Activated CD8-positive, alpha-beta T cell treated with anti-CD3 and anti-CD28 coated beads, Interleukin-2, amount 10 ng/mL, durations not matched to agents 7 days and 5 days (primary cell): Measurements from ENCODE around the gene RSRC1. TPM values are rescaled to one million over a fixed set of nuclear protein-coding genes. Genes with fewer than 3 reads are reported as not detected.

Experiments
- ATAC-seq: fragments of 150-1000 bp; cut with Tn5 transposase; one replicate; pipeline ENCODE4 v1.10.0; 2021; ENCODE audit warnings: moderate library complexity
- CTCF ChIA-PET: fragments of 350-600 bp; sonication (Branson Sonifier 250); formaldehyde crosslinking; loops from one replicate; lab custom pipeline; 2021; ENCODE audit warnings: antibody characterized with exemption; lab: Charles Lee
- POLR2A ChIA-PET: fragments of 350-600 bp; sonication (Branson Sonifier 250); formaldehyde crosslinking; loops from one replicate; lab custom pipeline; 2021; ENCODE audit warnings: antibody characterized with exemption; lab: Charles Lee
- DNase-seq: peaks from one replicate; pipeline ENCODE4 v3.0.0-alpha.2; 2020
- H3K27ac Mint-ChIP-seq: one replicate; pipeline ENCODE4 v1.8.0; 2021; ENCODE audit warnings: mild to moderate bottlenecking, mixed read lengths
- H3K27me3 Mint-ChIP-seq: one replicate; pipeline ENCODE4 v1.8.0; 2021; ENCODE audit warnings: low read depth, mixed read lengths
- H3K36me3 Mint-ChIP-seq: one replicate; pipeline ENCODE4 v1.8.0; 2021; ENCODE audit warnings: low read depth, mixed read lengths
- H3K4me1 Mint-ChIP-seq: one replicate; pipeline ENCODE4 v1.8.0; 2021; ENCODE audit warnings: low read depth, mixed read lengths
- H3K4me3 Mint-ChIP-seq: one replicate; pipeline ENCODE4 v1.8.0; 2021; ENCODE audit warnings: mild to moderate bottlenecking, mixed read lengths
- H3K9me3 Mint-ChIP-seq: one replicate; pipeline ENCODE4 v1.8.0; 2022; ENCODE audit warnings: mixed read lengths; ENCODE audit not compliant: insufficient read depth
- total RNA-seq, 2 experiments: library from RNA; stranded (reverse); gene quantifications; one replicate each; pipeline ENCODE4 v1.2.3, GENCODE V29; 2021

RSRC1 gene
- total RNA-seq, 2 experiments from 2014 or later = 44.9 to 47.9 TPM

DNA sequence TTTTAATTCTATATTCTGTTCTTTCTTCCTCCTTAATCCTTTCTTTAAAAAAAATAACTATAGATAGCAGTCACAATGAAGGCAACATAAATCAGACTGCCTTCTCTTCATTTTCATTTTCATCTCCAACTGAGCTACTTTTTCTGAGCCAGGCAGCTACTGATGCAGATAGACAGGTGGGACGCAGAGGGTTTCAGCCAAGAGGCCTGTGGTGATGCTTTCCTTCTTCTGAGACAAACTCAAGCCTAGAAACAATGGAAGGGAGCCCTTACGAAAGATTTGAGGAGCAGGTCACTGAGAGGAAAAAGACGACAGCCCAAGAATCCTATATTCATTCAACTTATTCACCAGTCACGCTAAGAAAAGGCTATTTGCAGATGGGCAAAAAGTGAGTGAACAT lies 241.1 kb downstream of the RSRC1 start:
- peaks cover 1% of the 10 kb centered on the region for H3K4me1 Mint-ChIP-seq
- DNase-seq (no peak), ATAC-seq (no peak)
- H3K9me3 Mint-ChIP-seq = peaks cover 8% of the 10 kb centered on the region
- no peaks in the 10 kb centered on the region for H3K27me3 Mint-ChIP-seq
- H3K4me3 Mint-ChIP-seq = no peak overlapping the region
- no peak overlapping the region for H3K27ac Mint-ChIP-seq
- no peaks in the 10 kb centered on the region for H3K36me3 Mint-ChIP-seq
- ChIA-PET POLR2A (no interaction called here), CTCF (no interaction called here)

DNA sequence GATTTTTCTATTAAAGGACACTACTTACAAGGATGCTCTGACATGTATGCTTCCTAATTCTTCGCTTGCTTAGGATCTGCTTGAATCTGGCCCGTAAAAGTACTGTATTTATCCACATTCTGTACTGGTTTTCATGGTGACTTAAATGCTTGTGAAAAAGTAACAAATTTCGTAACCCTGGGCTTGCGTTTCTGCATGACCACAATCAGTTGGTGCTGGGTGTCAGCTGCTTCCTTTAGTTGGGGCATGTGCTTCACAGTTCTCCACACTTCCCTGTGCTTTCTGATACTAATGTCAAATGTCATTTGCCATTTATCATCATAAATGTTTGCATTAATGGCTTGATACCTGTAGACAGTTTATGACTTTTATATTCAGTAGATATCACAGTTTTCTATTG lies 242.7 kb downstream of the RSRC1 start:
- Mint-ChIP-seq H3K27ac (no peak overlapping the region), H3K27me3 (no peaks in the 10 kb centered on the region), H3K36me3 (no peaks in the 10 kb centered on the region), H3K4me3 (no peak overlapping the region), H3K4me1 (peaks cover 1% of the 10 kb centered on the region), H3K9me3 (peaks cover 4% of the 10 kb centered on the region)
- CTCF ChIA-PET = no interaction called here
- POLR2A ChIA-PET = interaction anchor here (0.6 kb wide), 1 partner anchor 64 kb away, joined by 3 read pairs; no protein-coding TSS in a partner anchor
- no peak for ATAC-seq
- DNase-seq = no peak

DNA sequence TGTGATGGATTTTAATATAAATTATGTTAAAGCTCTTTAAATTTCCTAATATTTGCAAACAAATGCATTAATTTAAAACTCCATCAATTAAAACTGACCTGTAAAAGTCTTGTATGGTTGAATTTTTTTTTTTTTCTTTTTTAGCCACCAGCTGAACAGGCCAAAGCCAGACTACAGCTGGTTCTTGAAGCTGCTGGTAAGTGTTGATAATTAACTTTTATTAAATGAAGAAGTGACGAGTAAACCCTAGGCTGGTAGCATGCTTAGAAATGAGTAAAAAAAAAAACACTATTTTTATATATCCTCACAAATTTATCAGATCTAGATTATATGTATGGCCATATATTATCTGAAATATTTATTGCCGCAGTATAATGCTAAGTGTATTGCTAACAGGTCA lies 244.8 kb downstream of the RSRC1 start:
- ATAC-seq = no peak
- Mint-ChIP-seq H3K4me3 (no peak overlapping the region), H3K9me3 (peaks cover 9% of the 10 kb centered on the region), H3K27me3 (no peaks in the 10 kb centered on the region), H3K27ac (no peak overlapping the region), H3K36me3 (peaks cover 5% of the 10 kb centered on the region), H3K4me1 (peaks cover 1% of the 10 kb centered on the region)
- DNase-seq = no peak
- POLR2A ChIA-PET = no interaction called here
- CTCF ChIA-PET = no interaction called here

DNA sequence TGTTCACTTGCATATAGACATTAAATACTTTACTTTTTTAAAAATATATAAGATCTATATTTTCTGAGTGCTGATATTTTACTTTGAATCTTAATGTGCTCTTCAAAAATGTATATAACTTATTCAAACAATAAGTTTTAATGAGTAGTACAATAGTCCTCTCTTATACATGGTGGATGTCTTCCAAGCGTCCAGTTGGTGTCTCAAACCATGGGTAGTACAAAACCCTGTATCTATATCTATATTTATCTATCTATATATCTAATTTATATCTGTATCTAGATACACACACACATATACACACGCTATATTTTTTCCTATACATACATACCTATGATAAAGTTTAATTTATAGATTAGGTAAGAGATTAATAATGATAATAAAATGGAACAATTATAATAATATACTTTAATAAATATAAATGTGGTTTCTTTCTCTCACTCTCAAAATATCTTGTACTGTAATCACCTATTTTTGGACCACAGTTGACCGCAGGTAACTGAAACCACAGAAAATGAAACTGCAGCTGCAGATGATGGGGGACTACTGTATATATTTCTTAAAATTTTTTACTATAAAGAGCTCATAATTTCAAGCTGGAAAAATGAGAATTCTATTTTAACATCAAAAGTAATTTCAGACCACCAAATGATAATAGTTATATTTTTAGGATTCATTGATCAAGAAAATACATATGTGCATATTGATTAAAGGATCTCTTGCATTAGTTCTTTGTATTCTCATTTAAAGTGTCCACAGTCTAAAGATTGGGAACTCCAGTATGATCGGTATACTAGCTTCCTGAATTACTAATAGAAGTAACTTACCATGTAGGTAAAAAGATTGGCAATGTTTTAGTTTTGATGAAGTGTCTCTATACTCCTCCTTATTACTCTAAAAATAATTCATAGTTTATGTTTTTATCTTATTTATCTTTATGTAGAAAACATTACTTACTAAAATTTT lies 246.0 kb downstream of the RSRC1 start:
- H3K4me1 Mint-ChIP-seq = peaks cover 1% of the 10 kb centered on the region
- peaks cover 13% of the 10 kb centered on the region for H3K9me3 Mint-ChIP-seq
- ATAC-seq (no peak), DNase-seq (no peak)
- no peak overlapping the region for H3K4me3 Mint-ChIP-seq
- no peak overlapping the region for H3K27ac Mint-ChIP-seq
- no peaks in the 10 kb centered on the region for H3K27me3 Mint-ChIP-seq
- ChIA-PET POLR2A (no interaction called here), CTCF (no interaction called here)
- H3K36me3 Mint-ChIP-seq = peaks cover 5% of the 10 kb centered on the region

DNA sequence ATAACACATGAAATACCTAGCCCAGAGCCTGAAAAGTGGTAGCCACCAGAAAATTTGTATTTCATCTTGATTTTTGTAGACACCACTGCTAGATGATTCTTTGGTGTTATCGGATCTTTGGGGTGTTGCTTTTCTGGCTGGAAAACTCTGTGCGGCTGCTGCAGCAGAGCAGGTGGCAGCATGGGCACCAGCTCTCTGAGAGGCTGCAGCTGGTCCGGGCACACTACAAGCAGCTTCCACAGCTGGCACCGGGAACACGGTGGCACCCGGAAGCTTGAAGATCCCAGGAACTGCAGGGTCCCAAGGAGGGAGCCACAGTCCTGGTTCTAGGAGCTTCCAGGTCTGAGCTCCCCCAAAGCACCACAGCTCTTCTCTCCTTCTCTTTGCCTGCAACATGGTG lies 249.4 kb downstream of the RSRC1 start:
- CTCF ChIA-PET = no interaction called here
- Mint-ChIP-seq H3K36me3 (peaks cover 9% of the 10 kb centered on the region), H3K4me3 (no peak overlapping the region), H3K27ac (no peak overlapping the region), H3K4me1 (peaks cover 1% of the 10 kb centered on the region), H3K27me3 (no peaks in the 10 kb centered on the region), H3K9me3 (peaks cover 19% of the 10 kb centered on the region)
- DNase-seq = no peak
- no peak for ATAC-seq
- POLR2A ChIA-PET = no interaction called here

DNA sequence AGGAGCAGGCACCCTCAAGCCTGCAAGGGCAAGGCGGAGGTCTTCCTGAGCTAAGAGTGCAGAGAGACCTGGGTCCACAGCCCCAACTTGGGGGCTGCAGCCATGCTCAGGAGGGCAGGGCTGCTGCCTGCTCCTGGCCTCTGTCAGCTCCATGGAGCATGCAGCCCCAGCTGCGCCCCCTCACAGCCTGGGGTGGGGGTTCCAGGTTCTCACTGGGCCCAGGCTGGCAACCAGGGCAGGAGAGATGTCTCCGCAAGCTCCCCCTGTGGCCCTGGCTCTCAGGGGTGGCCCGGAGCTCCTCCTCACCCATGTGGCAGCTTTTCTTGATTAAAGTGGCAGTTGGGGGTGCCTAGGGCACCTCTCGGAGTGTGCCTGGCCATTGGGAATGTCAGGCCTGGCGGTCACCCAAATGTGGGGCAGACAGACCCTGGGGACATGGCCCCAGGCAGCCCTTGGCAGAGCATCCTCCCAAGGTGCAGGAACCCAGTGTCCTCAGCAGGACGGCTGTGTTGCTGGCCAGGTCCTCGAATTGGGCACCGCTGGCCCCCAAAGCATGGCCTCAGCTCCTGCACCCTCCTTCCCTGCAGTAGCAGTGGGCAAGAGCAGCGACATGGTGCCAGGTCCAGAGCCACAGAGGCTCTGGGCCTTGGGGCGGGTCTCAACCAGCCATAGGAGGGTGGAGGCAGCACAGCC lies 251.0 kb downstream of the RSRC1 start:
- POLR2A ChIA-PET = interaction anchor here (0.5 kb wide), 1 partner anchor 303 kb away, joined by 4 read pairs; no protein-coding TSS in a partner anchor
- CTCF ChIA-PET = no interaction called here
- no peaks in the 10 kb centered on the region for H3K27me3 Mint-ChIP-seq
- DNase-seq (no peak), ATAC-seq (no peak)
- H3K4me1 Mint-ChIP-seq = peaks cover under 1% of the 10 kb centered on the region
- H3K36me3 Mint-ChIP-seq = peaks cover 9% of the 10 kb centered on the region
- H3K27ac Mint-ChIP-seq = no peak overlapping the region
- peaks cover 19% of the 10 kb centered on the region for H3K9me3 Mint-ChIP-seq
- H3K4me3 Mint-ChIP-seq = no peak overlapping the region

DNA sequence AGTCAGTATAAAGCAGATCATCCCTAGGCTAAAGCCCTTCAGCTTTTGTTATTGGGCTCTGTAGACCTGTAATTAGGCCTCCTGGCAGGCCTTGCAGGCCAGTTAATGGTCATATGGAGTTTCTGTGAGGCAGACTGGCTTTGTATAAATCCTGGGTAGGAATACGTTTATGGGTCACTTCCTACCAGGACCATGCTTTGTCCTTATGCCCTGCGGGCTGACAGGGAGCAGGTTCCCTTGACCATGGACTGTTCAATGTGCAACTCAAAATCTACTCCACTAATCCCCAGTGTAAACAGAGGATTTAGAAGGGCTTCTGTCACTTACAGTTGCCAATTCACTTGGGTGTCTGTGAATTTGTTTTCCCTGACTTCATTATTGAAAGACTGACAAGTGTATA lies 258.4 kb downstream of the RSRC1 start:
- H3K4me3 Mint-ChIP-seq = no peak overlapping the region
- no peaks in the 10 kb centered on the region for H3K4me1 Mint-ChIP-seq
- H3K36me3 Mint-ChIP-seq = peaks cover 2% of the 10 kb centered on the region
- H3K27me3 Mint-ChIP-seq = no peaks in the 10 kb centered on the region
- ChIA-PET CTCF (no interaction called here), POLR2A (no interaction called here)
- ATAC-seq = no peak
- DNase-seq = no peak
- no peak overlapping the region for H3K27ac Mint-ChIP-seq
- peaks cover 9% of the 10 kb centered on the region for H3K9me3 Mint-ChIP-seq

DNA sequence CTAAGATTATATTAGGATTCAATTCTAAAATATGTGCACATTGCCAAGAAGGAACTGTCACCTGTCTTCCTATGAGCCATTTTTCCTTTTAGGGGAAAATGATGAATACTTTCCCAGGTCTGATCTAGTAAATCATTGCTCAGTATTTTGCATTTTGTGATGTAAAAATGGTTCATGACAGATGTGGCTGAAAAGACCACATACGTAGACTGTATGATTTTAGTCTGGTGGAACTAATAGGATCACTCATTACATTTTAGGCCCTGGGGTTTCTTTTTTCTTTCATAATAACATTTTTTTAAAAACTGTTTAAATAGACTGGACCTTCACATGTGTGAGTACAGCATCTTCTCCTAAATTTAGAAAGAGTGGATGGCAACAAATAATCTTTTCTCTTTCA lies 259.4 kb downstream of the RSRC1 start:
- Mint-ChIP-seq H3K36me3 (peaks cover 2% of the 10 kb centered on the region), H3K27me3 (no peaks in the 10 kb centered on the region), H3K27ac (no peak overlapping the region), H3K4me1 (no peaks in the 10 kb centered on the region), H3K4me3 (no peak overlapping the region), H3K9me3 (peaks cover 9% of the 10 kb centered on the region)
- no peak for ATAC-seq
- DNase-seq = no peak
- ChIA-PET POLR2A (no interaction called here), CTCF (no interaction called here)

DNA sequence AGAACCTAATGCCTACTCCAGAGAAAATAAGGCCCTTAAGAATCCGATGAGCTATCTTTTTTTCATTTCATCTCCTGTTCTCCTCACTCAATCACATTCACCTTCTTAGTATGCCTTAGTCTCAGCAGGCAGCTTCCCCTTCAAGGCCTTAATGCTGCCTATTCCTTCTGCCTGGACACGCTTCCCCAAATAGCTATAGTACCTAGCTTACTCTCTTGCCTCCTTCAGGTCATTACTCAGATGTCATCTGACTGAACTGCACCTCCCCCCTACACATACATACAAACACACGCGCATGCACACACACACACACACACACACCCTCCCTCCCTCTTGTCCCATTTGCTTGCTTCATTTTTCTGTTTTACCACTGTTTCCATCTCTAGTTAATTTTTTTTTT lies 269.6 kb downstream of the RSRC1 start:
- Mint-ChIP-seq H3K4me3 (no peak overlapping the region), H3K4me1 (no peaks in the 10 kb centered on the region), H3K36me3 (no peaks in the 10 kb centered on the region), H3K9me3 (no peaks in the 10 kb centered on the region), H3K27ac (no peak overlapping the region), H3K27me3 (no peaks in the 10 kb centered on the region)
- DNase-seq (no peak), ATAC-seq (no peak)
- CTCF ChIA-PET = no interaction called here
- POLR2A ChIA-PET = no interaction called here

DNA sequence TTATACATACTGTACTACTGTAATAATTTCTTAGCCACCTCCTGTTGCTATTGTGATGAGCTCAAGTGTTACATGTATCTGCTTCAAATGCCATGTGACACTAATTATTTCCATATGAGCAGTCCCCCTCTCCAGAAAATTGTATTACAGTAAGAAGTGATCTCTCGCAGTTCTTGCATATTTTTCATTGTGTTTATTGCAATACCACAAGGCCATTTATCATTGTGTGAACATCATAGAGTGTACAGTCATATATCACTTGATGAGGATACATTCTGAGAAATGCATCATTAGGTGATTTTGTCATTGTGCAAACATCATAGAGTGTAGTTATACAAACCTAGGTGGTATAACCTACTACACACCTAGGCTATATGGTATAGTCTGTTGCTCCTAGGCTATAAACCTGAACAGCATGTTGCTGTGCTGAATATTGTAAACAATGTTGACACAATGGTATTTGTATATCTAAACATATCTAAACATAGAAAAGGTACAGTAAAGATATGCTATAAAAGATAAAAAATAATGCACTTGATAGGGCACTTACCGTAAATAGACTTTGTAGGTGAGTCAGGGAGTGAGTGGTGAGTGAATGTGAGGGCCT lies 271.5 kb downstream of the RSRC1 start:
- Mint-ChIP-seq H3K4me3 (no peak overlapping the region), H3K27me3 (no peaks in the 10 kb centered on the region), H3K36me3 (no peaks in the 10 kb centered on the region), H3K4me1 (no peaks in the 10 kb centered on the region), H3K9me3 (no peaks in the 10 kb centered on the region), H3K27ac (no peak overlapping the region)
- DNase-seq (no peak), ATAC-seq (no peak)
- ChIA-PET POLR2A (no interaction called here), CTCF (no interaction called here)

DNA sequence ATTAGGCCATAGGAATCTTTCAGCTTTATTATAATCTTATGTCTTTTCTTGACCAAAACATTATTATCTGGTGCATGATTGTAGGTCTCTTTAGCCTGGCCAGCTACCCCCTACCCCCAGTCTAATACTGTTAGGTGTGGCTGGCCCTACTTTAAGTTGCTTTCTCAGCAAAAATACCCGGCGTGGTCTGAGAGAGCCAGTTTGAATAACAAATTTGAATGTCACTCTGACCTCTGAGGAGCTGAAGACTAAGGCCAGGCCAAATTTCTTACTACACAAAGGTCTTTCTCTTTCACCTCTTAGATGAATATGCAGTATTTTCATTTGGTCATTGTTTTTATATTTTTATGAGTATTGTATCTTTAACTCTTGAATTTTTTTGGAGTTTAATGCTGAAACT lies 272.6 kb downstream of the RSRC1 start:
- H3K27ac Mint-ChIP-seq = no peak overlapping the region
- ATAC-seq (no peak), DNase-seq (no peak)
- ChIA-PET POLR2A (no interaction called here), CTCF (no interaction called here)
- H3K4me1 Mint-ChIP-seq = no peaks in the 10 kb centered on the region
- no peaks in the 10 kb centered on the region for H3K27me3 Mint-ChIP-seq
- no peak overlapping the region for H3K4me3 Mint-ChIP-seq
- H3K9me3 Mint-ChIP-seq = no peaks in the 10 kb centered on the region
- H3K36me3 Mint-ChIP-seq = no peaks in the 10 kb centered on the region

DNA sequence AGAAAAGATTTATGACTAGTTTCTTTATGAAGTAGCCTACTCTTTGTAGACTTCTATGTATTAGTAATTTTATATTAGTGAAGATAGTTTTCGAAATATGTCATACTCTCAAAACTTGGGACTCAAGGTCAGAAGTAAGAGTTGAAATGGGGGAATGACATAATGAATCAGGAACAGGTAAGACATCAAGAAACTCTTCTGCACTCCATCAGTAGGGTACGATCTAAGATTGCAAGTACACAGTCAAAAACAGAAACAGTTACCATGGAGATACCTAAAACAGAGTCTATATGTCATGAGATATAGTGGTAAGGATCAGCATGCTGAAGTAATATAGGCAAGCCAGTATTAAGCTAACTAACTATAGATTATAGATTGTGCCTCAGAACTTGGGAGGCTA lies 274.1 kb downstream of the RSRC1 start:
- ATAC-seq (no peak), DNase-seq (no peak)
- Mint-ChIP-seq H3K36me3 (no peaks in the 10 kb centered on the region), H3K27ac (no peak overlapping the region), H3K4me3 (no peak overlapping the region), H3K4me1 (no peaks in the 10 kb centered on the region), H3K9me3 (no peaks in the 10 kb centered on the region), H3K27me3 (no peaks in the 10 kb centered on the region)
- ChIA-PET CTCF (no interaction called here), POLR2A (no interaction called here)
